ENCODE measurements around the gene NCOA7.

Gene NCOA7

GRCh38 chr6:125754566-125754965, 36.2 kb upstream of the NCOA7 start:
- no peak for DNase-seq (ENCODE audit: extremely low read depth, low read depth)
- no peak for TF ChIP-seq CTCF (IDR thresholded peaks at IDR 0.05; ENCODE audit: low read depth, low read length, missing control alignments)

GRCh38 chr6:125759184-125759902, 31.4 kb upstream of the NCOA7 start:
- no peak overlapping the region for H3K4me3 ChIP-seq (replicated peaks; ENCODE audit: low read depth, low read length)
- peak; percentile 24 for TF ChIP-seq CTCF (IDR thresholded peaks at IDR 0.05; ENCODE audit: low read depth, low read length, missing control alignments)

More at GRCh38 chr6:125754566-125754965, 36.2 kb upstream of the NCOA7 start:
- no peak overlapping the region for H3K4me3 ChIP-seq (replicated peaks; ENCODE audit: low read depth, low read length)

GRCh38 chr6:125759959-125760457, 30.8 kb upstream of the NCOA7 start:
- TF ChIP-seq CTCF (IDR thresholded peaks at IDR 0.05; ENCODE audit: low read depth, low read length, missing control alignments): no peak
- H3K4me3 ChIP-seq (replicated peaks; ENCODE audit: low read depth, low read length): no peak overlapping the region
- no peak for DNase-seq (ENCODE audit: extremely low read depth, low read depth)

More at GRCh38 chr6:125759184-125759902, 31.4 kb upstream of the NCOA7 start:
- no peak for DNase-seq (ENCODE audit: extremely low read depth, low read depth)

GRCh38 chr6:125764121-125764671, 26.6 kb upstream of the NCOA7 start:
- no peak for TF ChIP-seq CTCF (IDR thresholded peaks at IDR 0.05; ENCODE audit: low read depth, low read length, missing control alignments)
- DNase-seq (ENCODE audit: extremely low read depth, low read depth): no peak
- no peak overlapping the region for H3K4me3 ChIP-seq (replicated peaks; ENCODE audit: low read depth, low read length)

GRCh38 chr6:125765944-125766343, 24.8 kb upstream of the NCOA7 start:
- no peak for TF ChIP-seq CTCF (IDR thresholded peaks at IDR 0.05; ENCODE audit: low read depth, low read length, missing control alignments)
- no peak overlapping the region for H3K4me3 ChIP-seq (replicated peaks; ENCODE audit: low read depth, low read length)
- no peak for DNase-seq (ENCODE audit: extremely low read depth, low read depth)

- H3K4me3 ChIP-seq (replicated peaks; ENCODE audit: low read depth, low read length): no peak overlapping the region
- DNase-seq (ENCODE audit: extremely low read depth, low read depth): no peak
- TF ChIP-seq CTCF (IDR thresholded peaks at IDR 0.05; ENCODE audit: low read depth, low read length, missing control alignments): no peak
Observed at GRCh38 chr6:125766641-125767040, 24.1 kb upstream of the NCOA7 start.

All from HFF-Myc (cell line).